ENCODE measurements around the gene FAF2.

Gene FAF2

GRCh38 chr5:176536132-176536901 is 88.1 kb downstream of the FAF2 start:
- TF ChIP-seq CTCF (IDR thresholded peaks at IDR 0.05): no peak
- TF ChIP-seq ZFX (IDR thresholded peaks at IDR 0.05; ENCODE audit: borderline replicate concordance): no peak
- peak overlapping the region; percentile 84 for H3K27ac ChIP-seq

- TF ChIP-seq CTCF (IDR thresholded peaks at IDR 0.05): no peak
- no peak for TF ChIP-seq ZFX (IDR thresholded peaks at IDR 0.05; ENCODE audit: borderline replicate concordance)
- H3K27ac ChIP-seq: peak within 1 kb of the TSS; percentile 84
Observed at GRCh38 chr5:176536902-176537553, 88.8 kb downstream of the FAF2 start, which contains the start of gene RNF44. Gene RNF44 (minus strand): TSS chr5:176537402. CDS start chr5:176532472, 4,930 bp downstream.

GRCh38 chr5:176537554-176538229 is 89.5 kb downstream of the FAF2 start:
- TF ChIP-seq CTCF (IDR thresholded peaks at IDR 0.05): no peak
- TF ChIP-seq ZFX (IDR thresholded peaks at IDR 0.05; ENCODE audit: borderline replicate concordance): no peak
- H3K27ac ChIP-seq: peak overlapping the region; percentile 84

GRCh38 chr5:176538230-176538988 is 90.2 kb downstream of the FAF2 start:
- H3K27ac ChIP-seq: peak overlapping the region; percentile 84
- TF ChIP-seq CTCF (IDR thresholded peaks at IDR 0.05) (no peak), ZFX (IDR thresholded peaks at IDR 0.05; ENCODE audit: borderline replicate concordance) (no peak)

GRCh38 chr5:176538989-176539384 is 90.8 kb downstream of the FAF2 start:
- H3K27ac ChIP-seq: peak overlapping the region; percentile 84
- TF ChIP-seq CTCF (IDR thresholded peaks at IDR 0.05) (no peak), ZFX (IDR thresholded peaks at IDR 0.05; ENCODE audit: borderline replicate concordance) (no peak)

- TF ChIP-seq ZFX (IDR thresholded peaks at IDR 0.05; ENCODE audit: borderline replicate concordance) (no peak), CTCF (IDR thresholded peaks at IDR 0.05) (no peak)
- no peak overlapping the region for H3K27ac ChIP-seq
Observed at GRCh38 chr5:176540476-176540899, 92.3 kb downstream of the FAF2 start.

All from 22Rv1 (cell line).